Ammon's horn (tissue), 1 donor: ENCODE measurements around the gene SSR4.

Source experiments
- DNase-seq: peaks from one replicate; pipeline ENCODE4 v3.0.0-alpha.2; 2016; ENCODE audit warnings: low spot score

SSR4 gene

DNA sequence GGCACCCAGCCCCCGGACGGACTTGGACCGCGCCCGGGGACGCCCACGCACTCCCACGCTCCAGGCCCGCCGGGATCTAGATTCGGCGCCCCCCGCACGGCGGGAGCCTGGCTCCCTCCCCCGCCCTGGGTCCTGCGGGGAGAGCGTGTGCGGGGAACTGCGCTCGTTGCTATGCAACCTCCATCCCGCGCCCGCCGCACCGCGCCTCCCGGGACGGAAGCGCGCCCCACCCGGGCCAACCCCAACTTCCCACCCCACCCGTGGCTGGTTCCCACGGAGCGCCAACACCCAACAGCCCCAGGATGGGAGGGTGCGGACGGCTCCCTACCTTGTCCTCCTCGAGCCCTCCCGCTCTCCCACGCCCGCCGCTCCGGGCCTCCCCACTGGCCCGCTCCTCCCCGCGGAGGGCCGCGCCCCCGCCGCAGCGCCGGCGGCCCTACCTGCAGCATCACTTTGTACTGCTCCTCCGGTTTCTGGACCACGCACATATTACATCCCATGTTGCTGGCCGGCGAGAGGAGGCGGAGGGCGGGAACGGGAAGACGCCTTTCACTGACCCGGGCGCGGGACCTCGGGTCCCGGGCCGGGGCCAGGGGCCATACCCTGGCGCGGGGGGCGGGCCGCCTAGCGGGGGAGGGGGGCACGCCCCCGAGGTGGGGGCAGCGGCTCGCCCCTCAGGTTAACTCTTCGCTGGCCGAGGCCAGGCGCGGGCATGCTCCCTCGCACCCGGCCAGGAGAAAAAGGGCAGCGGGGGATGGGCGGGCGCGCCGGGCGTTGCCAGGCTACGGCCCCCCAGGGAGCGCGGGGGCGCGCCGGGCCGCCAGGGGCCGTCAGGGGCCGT, 35.6 kb downstream of the SSR4 start, which contains the start of gene PDZD4:
Gene PDZD4 (minus strand): TSS at position 746 of the 841 bp plus-strand sequence. CDS start 246 bp downstream, at position 500.
- no peak for DNase-seq

- DNase-seq = no peak
These were observed 36.4 kb downstream of the SSR4 start for GRCh38 chrX:153830640-153831428.

GRCh38 chrX:153831429-153832150, 37.1 kb downstream of the SSR4 start:
- no peak for DNase-seq

GRCh38 chrX:153832728-153833127, 38.3 kb downstream of the SSR4 start:
- DNase-seq = no peak

- DNase-seq = no peak
These were observed 42.5 kb downstream of the SSR4 start for GRCh38 chrX:153836921-153837320.

GRCh38 chrX:153844509-153845082, 50.1 kb downstream of the SSR4 start:
- DNase-seq = no peak

DNA sequence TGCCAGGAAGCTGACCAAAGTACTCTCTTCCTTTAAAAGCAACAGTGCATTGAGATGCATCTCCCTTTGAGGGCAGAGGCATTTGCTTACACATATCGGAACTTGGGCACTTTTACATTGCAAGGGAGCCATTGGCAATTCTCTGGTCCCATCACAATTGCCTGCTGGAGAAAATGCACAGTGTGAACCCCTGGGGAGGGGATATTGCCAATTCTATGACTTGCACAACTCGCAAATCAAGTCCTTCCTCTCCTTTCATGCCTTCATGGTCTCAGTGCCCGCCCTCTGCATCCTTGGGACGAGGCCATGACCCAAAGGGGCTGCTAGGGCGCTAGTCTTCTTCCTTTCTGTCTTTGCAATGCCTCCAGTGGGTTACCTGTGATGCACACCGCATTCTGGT, 50.7 kb downstream of the SSR4 start:
- DNase-seq = no peak

- no peak for DNase-seq
These were observed 51.4 kb downstream of the SSR4 start for GRCh38 chrX:153845842-153846241.
